ENCODE data around the gene MMP21.
A peak's percentile ranks its signal among the peaks of the same experiment; 100 is the strongest.

Gene MMP21

GRCh38 chr10:125797994-125798662 is 22.5 kb upstream of the MMP21 start:
- Histone ChIP-seq H3K4me3 (no peak overlapping the region), H4K20me1 (peaks cover 0 to 27% (median 0%) of the 10 kb centered on the region in 11 experiments; a peak in 4 of 22 replicates), H3K4me2 (peak overlapping the region in 2 of 11 experiments; percentile 46 to 54; a peak in 2 of 22 replicates), H3K27ac (no peak overlapping the region), H3K36me3 (peaks cover 36 to 94% (median 72%) of the 10 kb centered on the region in 11 experiments), H3K9me3 (replicated peaks in 1 of 11) (peaks cover 0 to 14% (median 12%) of the 10 kb centered on the region in 11 experiments; a peak in 16 of 22 replicates), H3K27me3 (no peaks in the 10 kb centered on the region), H3K4me1 (peaks cover 0 to 61% (median 44%) of the 10 kb centered on the region in 10 experiments; a peak in 16 of 20 replicates), H3K9ac (no peak overlapping the region)
- no peak for TF ChIP-seq Cebpa-rat (IDR thresholded peaks at IDR 0.05)

GRCh38 chr10:125797424-125797823 is 21.8 kb upstream of the MMP21 start:
- H4K20me1 ChIP-seq, result peaks cover 0 to 27% (median 0%) of the 10 kb centered on the region in 11 experiments; a peak in 4 of 22 replicates
- peaks cover 0 to 54% (median 37%) of the 10 kb centered on the region in 10 experiments; a peak in 16 of 20 replicates for H3K4me1 ChIP-seq
- no peak for TF ChIP-seq Cebpa-rat (IDR thresholded peaks at IDR 0.05)
- no peak overlapping the region for H3K27ac ChIP-seq
- H3K36me3 ChIP-seq, result peaks cover 42 to 93% (median 79%) of the 10 kb centered on the region in 11 experiments
- H3K27me3 ChIP-seq, result no peaks in the 10 kb centered on the region
- H3K4me2 ChIP-seq, result no peak overlapping the region
- peaks cover 0 to 14% (median 12%) of the 10 kb centered on the region in 11 experiments; a peak in 16 of 22 replicates for H3K9me3 ChIP-seq (replicated peaks in 1 of 11)
- no peak overlapping the region for H3K9ac ChIP-seq
- H3K4me3 ChIP-seq, result no peak overlapping the region

GRCh38 chr10:125795637-125796190 is 20.1 kb upstream of the MMP21 start:
- H4K20me1 ChIP-seq, result peaks cover 0 to 27% (median 0%) of the 10 kb centered on the region in 11 experiments; a peak in 4 of 22 replicates
- H3K27me3 ChIP-seq, result no peaks in the 10 kb centered on the region
- H3K4me2 ChIP-seq, result peak overlapping the region in 8 of 11 experiments; percentile 7 to 67 (median 48); a peak in 14 of 22 replicates
- TF ChIP-seq Cebpa-rat (IDR thresholded peaks at IDR 0.05), result no peak
- H3K9me3 ChIP-seq (replicated peaks in 1 of 11), result peaks cover 0 to 7% (median 3%) of the 10 kb centered on the region in 11 experiments; a peak in 14 of 22 replicates
- peak overlapping the region in 2 of 11 experiments; percentile 47 to 51; a peak in 2 of 22 replicates for H3K27ac ChIP-seq
- H3K9ac ChIP-seq, result no peak overlapping the region
- peaks cover 49 to 93% (median 82%) of the 10 kb centered on the region in 11 experiments for H3K36me3 ChIP-seq
- peaks cover 0 to 41% (median 28%) of the 10 kb centered on the region in 10 experiments; a peak in 14 of 20 replicates for H3K4me1 ChIP-seq
- H3K4me3 ChIP-seq, result no peak overlapping the region

- H3K27me3 ChIP-seq, result no peaks in the 10 kb centered on the region
- peak overlapping the region in 7 of 11 experiments; percentile 41 to 67 (median 49); a peak in 13 of 22 replicates for H3K4me2 ChIP-seq
- H3K27ac ChIP-seq, result peak overlapping the region in 2 of 11 experiments; percentile 47 to 51; a peak in 3 of 22 replicates
- H3K36me3 ChIP-seq, result peaks cover 43 to 88% (median 76%) of the 10 kb centered on the region in 11 experiments
- no peak overlapping the region; a peak in 1 of 22 replicates for H3K9ac ChIP-seq
- H3K4me3 ChIP-seq, result no peak overlapping the region
- peaks cover 0 to 41% (median 28%) of the 10 kb centered on the region in 10 experiments; a peak in 14 of 20 replicates for H3K4me1 ChIP-seq
- peaks cover 0 to 27% (median 0%) of the 10 kb centered on the region in 11 experiments; a peak in 4 of 22 replicates for H4K20me1 ChIP-seq
- peaks cover 0 to 1% (median 0%) of the 10 kb centered on the region in 11 experiments; a peak in 1 of 22 replicates for H3K9me3 ChIP-seq (replicated peaks in 1 of 11)
- no peak for TF ChIP-seq Cebpa-rat (IDR thresholded peaks at IDR 0.05)
Measured at GRCh38 chr10:125795128-125795527, 19.5 kb upstream of the MMP21 start.

- no peak overlapping the region for H3K4me2 ChIP-seq
Measured at GRCh38 chr10:125792342-125793300, 17.0 kb upstream of the MMP21 start.

GRCh38 chr10:125788156-125789034 is 12.8 kb upstream of the MMP21 start:
- Histone ChIP-seq H4K20me1 (peaks cover 0 to 12% (median 0%) of the 10 kb centered on the region in 11 experiments; a peak in 3 of 22 replicates), H3K4me3 (no peak overlapping the region), H3K36me3 (peaks cover 36 to 50% (median 43%) of the 10 kb centered on the region in 11 experiments), H3K9ac (no peak overlapping the region; a peak in 2 of 22 replicates), H3K4me2 (peak overlapping the region in 9 of 11 experiments; percentile 35 to 65 (median 50); a peak in 16 of 22 replicates), H3K27me3 (no peaks in the 10 kb centered on the region), H3K4me1 (peaks cover 7 to 28% (median 18%) of the 10 kb centered on the region in 10 experiments; a peak in 18 of 20 replicates), H3K9me3 (replicated peaks in 1 of 11) (no peaks in the 10 kb centered on the region), H3K27ac (no peak overlapping the region)
- no peak for TF ChIP-seq Cebpa-rat (IDR thresholded peaks at IDR 0.05)

More at GRCh38 chr10:125792342-125793300, 17.0 kb upstream of the MMP21 start:
- Histone ChIP-seq H3K4me3 (no peak overlapping the region), H4K20me1 (peaks cover 0 to 28% (median 0%) of the 10 kb centered on the region in 11 experiments; a peak in 4 of 22 replicates), H3K9ac (no peak overlapping the region), H3K27me3 (no peaks in the 10 kb centered on the region), H3K27ac (no peak overlapping the region), H3K9me3 (replicated peaks in 1 of 11) (no peaks in the 10 kb centered on the region), H3K4me1 (peaks cover 7 to 36% (median 28%) of the 10 kb centered on the region in 10 experiments; a peak in 18 of 20 replicates), H3K36me3 (peaks cover 56 to 92% (median 74%) of the 10 kb centered on the region in 11 experiments)
- no peak for TF ChIP-seq Cebpa-rat (IDR thresholded peaks at IDR 0.05)

- TF ChIP-seq Cebpa-rat (IDR thresholded peaks at IDR 0.05), result no peak
Measured at GRCh38 chr10:125785791-125786190, 10.2 kb upstream of the MMP21 start.

More at GRCh38 chr10:125785791-125786190, 10.2 kb upstream of the MMP21 start:
- H3K9me3 ChIP-seq (replicated peaks in 1 of 11), result no peaks in the 10 kb centered on the region; a peak in 1 of 22 replicates
- no peaks in the 10 kb centered on the region for H3K27me3 ChIP-seq
- peaks cover 0 to 12% (median 0%) of the 10 kb centered on the region in 11 experiments; a peak in 3 of 22 replicates for H4K20me1 ChIP-seq
- H3K9ac ChIP-seq, result no peak overlapping the region
- no peak overlapping the region for H3K4me3 ChIP-seq
- no peak overlapping the region for H3K4me2 ChIP-seq
- H3K4me1 ChIP-seq, result peaks cover 7 to 28% (median 18%) of the 10 kb centered on the region in 10 experiments; a peak in 18 of 20 replicates
- H3K27ac ChIP-seq, result no peak overlapping the region
- H3K36me3 ChIP-seq, result peaks cover 15 to 30% (median 22%) of the 10 kb centered on the region in 11 experiments

All from BLaER1 treated with 17β-estradiol and CSF1 and Interleukin-3, amounts not matched to agents 10 nM and 100 nM (cell line).